Fibroblast of villous mesenchyme (primary cell): ENCODE data around the gene MRPL12. TPM values are rescaled to one million over a fixed set of nuclear protein-coding genes. Genes with fewer than 3 reads are reported as not detected.

Experiments
- DNase-seq: peaks from one replicate; pipeline ENCODE4 v3.0.0-alpha.2; 2010; ENCODE audit warnings: low read depth
- H3K4me3 ChIP-seq: 2 replicates; pipeline ENCODE4 v1.5.1; 2011; ENCODE audit warnings: low read depth, mild to moderate bottlenecking, low read length
- CTCF ChIP-seq: IDR thresholded peaks from 2 replicates; pipeline ENCODE4 v1.5.1; 2012; ENCODE audit warnings: low read depth, mild to moderate bottlenecking, low read length; ENCODE audit not compliant: insufficient read depth
- small RNA-seq: library from RNA; depleted of rRNA; stranded (forward); fragments of <200 nt; gene quantifications from one replicate; pipeline ENCODE3, GENCODE V24; 2012
- total RNA-seq: library from RNA; depleted of rRNA; stranded (reverse); fragments of >200 nt; gene quantifications from 2 replicates; pipeline ENCODE4 v1.2.3, GENCODE V29; 2012

MRPL12 gene
- total RNA-seq, 1 donor = 12.1 TPM

GRCh38 chr17:81741049-81741593, 38.0 kb downstream of the MRPL12 start:
- no peak for TF ChIP-seq CTCF
- no peak for DNase-seq
- no peak overlapping the region for H3K4me3 ChIP-seq

GRCh38 chr17:81741594-81742452, 38.7 kb downstream of the MRPL12 start:
- no peak for DNase-seq
- no peak for TF ChIP-seq CTCF
- H3K4me3 ChIP-seq = no peak overlapping the region

Small RNA genes within 50 kb of the gene (small RNA-seq; reads per million reads assigned to genes)
- gene MIR6786 = not detected

Other genes with a start within 250 kb of the MRPL12 start
- 10,242 and 13,686 TPM in 2 replicates for gene ACTG1, start 190.6 kb upstream of the MRPL12 start, total RNA-seq
- gene FSCN2, start 175.0 kb upstream of the MRPL12 start, total RNA-seq = 1.7 and 3.5 TPM in 2 replicates
- gene FAAP100, start 151.0 kb upstream of the MRPL12 start, total RNA-seq = 27.6 and 40.3 TPM in 2 replicates
- gene NPLOC4, start 66.3 kb upstream of the MRPL12 start, total RNA-seq = 96.7 and 108 TPM in 2 replicates
- gene TSPAN10, start 66.2 kb upstream of the MRPL12 start, total RNA-seq = 1.7 and 2.3 TPM in 2 replicates
- gene PDE6G, start 46.8 kb upstream of the MRPL12 start, total RNA-seq = not detected in 2 replicates
- 23.7 and 28.0 TPM in 2 replicates for gene OXLD1, start 36.8 kb upstream of the MRPL12 start, total RNA-seq
- gene CCDC137, start 36.6 kb upstream of the MRPL12 start, total RNA-seq = 7.8 and 10.0 TPM in 2 replicates
- 22.9 and 27.4 TPM in 2 replicates for gene ARL16, start 19.6 kb upstream of the MRPL12 start, total RNA-seq
- gene HGS, start 19.4 kb upstream of the MRPL12 start, total RNA-seq = 75.1 and 94.4 TPM in 2 replicates
- gene SLC25A10, start 8.9 kb downstream of the MRPL12 start, total RNA-seq = 13.8 and 14.2 TPM in 2 replicates
- not detected in 2 replicates for gene GCGR, start 100.8 kb downstream of the MRPL12 start, total RNA-seq
- 55.7 and 96.6 TPM in 2 replicates for gene MCRIP1, start 129.9 kb downstream of the MRPL12 start, total RNA-seq
- gene PPP1R27, start 131.7 kb downstream of the MRPL12 start, total RNA-seq = not detected in 2 replicates
- gene P4HB, start 157.2 kb downstream of the MRPL12 start, total RNA-seq = 735 and 809 TPM in 2 replicates
- gene ARHGDIA, start 168.0 kb downstream of the MRPL12 start, total RNA-seq = 106 and 181 TPM in 2 replicates
- gene ALYREF, start 188.2 kb downstream of the MRPL12 start, total RNA-seq = 120 and 134 TPM in 2 replicates
- gene ANAPC11, start 188.4 kb downstream of the MRPL12 start, total RNA-seq = 101 and 150 TPM in 2 replicates
- gene NPB, start 198.9 kb downstream of the MRPL12 start, total RNA-seq = 0.43 and 0.64 TPM in 2 replicates
- 70.8 and 73.1 TPM in 2 replicates for gene PCYT2, start 208.0 kb downstream of the MRPL12 start, total RNA-seq
- gene SIRT7, start 214.8 kb downstream of the MRPL12 start, total RNA-seq = 14.7 and 18.0 TPM in 2 replicates
- 20.0 and 23.3 TPM in 2 replicates for gene MAFG, start 224.4 kb downstream of the MRPL12 start, total RNA-seq
- gene PYCR1, start 233.9 kb downstream of the MRPL12 start, total RNA-seq = 101 and 127 TPM in 2 replicates
- not detected in 2 replicates for gene MYADML2, start 243.9 kb downstream of the MRPL12 start, total RNA-seq